ENCODE measurements around the gene LMOD1. TPM values are rescaled to one million over a fixed set of nuclear protein-coding genes. Genes with fewer than 3 reads are reported as not detected.

Gene LMOD1
- total RNA-seq, 1 experiment from 2014 or later, result not detected

DNA sequence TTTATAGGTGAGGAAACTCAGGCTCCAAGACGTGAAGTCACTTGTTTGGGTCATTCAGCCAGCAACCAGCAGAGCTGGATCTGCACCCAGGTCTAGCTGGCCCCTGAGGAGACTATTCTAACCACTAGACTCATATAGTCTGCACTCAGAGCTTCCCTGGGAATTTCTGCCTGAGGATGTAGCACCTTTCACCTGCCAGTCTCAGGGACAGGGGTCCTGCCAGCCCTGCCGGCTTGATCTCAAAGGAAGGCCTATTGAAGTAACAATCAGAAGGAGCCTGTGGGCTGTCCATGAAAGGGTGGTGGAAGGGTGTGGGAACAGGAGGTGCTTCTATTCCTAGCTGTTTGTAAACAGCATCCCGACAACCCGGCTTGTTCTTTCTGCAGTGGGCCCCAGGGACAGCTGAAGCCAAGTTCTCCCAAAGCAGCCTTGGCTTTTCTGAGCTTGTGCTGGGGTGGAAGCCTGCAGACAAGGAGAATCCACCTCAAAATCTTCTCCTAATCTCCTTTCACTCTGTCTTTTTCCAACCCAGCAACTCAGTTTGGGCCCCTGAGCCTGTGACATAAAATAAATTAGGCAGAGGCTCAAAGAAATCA is 7.8 kb downstream of the LMOD1 start:
- no peak overlapping the region for H3K4me3 ChIP-seq (ENCODE audit: low read depth, low read length, poor library complexity, severe bottlenecking)
- BruUV-seq (replicated peaks), result no TSS peak
- no peaks in the 10 kb centered on the region for H3K9me3 ChIP-seq (ENCODE audit: low read depth, low read length, poor library complexity, severe bottlenecking)
- no peak overlapping the region for H3K27ac ChIP-seq (ENCODE audit: low read depth, low read length, poor library complexity, severe bottlenecking)
- CTCF ChIA-PET, result no interaction called here
- H3K4me1 ChIP-seq (ENCODE audit: insufficient read depth, low read length, poor library complexity, severe bottlenecking), result no peaks in the 10 kb centered on the region
- DNase-seq (ENCODE audit: low spot score), result no peak
- intact Hi-C loops (cut with micrococcal nuclease; ENCODE audit: unreplicated experiment), result no loop called here
- TF ChIP-seq CTCF (conservative IDR thresholded peaks at IDR 0.05; ENCODE audit: low read depth, low read length) (no peak), EZH2 (IDR thresholded peaks at IDR 0.05; ENCODE audit: borderline replicate concordance, low read depth, low read length, poor library complexity, severe bottlenecking) (no peak)
- no peaks in the 10 kb centered on the region for H3K36me3 ChIP-seq (ENCODE audit: insufficient read depth, low read length, poor library complexity, severe bottlenecking)
- H3K27me3 ChIP-seq (replicated peaks; ENCODE audit: insufficient read depth, low read depth, low read length, poor library complexity), result no peaks in the 10 kb centered on the region
- POLR2A ChIA-PET (ENCODE audit: low non-redundant PET), result no interaction called here

- intact Hi-C loops (cut with micrococcal nuclease; ENCODE audit: unreplicated experiment), result no loop called here
- no TSS peak for BruUV-seq (replicated peaks)
- Histone ChIP-seq H3K9me3 (ENCODE audit: low read depth, low read length, poor library complexity, severe bottlenecking) (no peaks in the 10 kb centered on the region), H3K4me3 (ENCODE audit: low read depth, low read length, poor library complexity, severe bottlenecking) (no peak overlapping the region), H3K27me3 (replicated peaks; ENCODE audit: insufficient read depth, low read depth, low read length, poor library complexity) (no peaks in the 10 kb centered on the region), H3K27ac (ENCODE audit: low read depth, low read length, poor library complexity, severe bottlenecking) (no peak overlapping the region), H3K36me3 (ENCODE audit: insufficient read depth, low read length, poor library complexity, severe bottlenecking) (no peaks in the 10 kb centered on the region), H3K4me1 (ENCODE audit: insufficient read depth, low read length, poor library complexity, severe bottlenecking) (no peaks in the 10 kb centered on the region)
- TF ChIP-seq CTCF (conservative IDR thresholded peaks at IDR 0.05; ENCODE audit: low read depth, low read length), result no peak
- no peak for TF ChIP-seq EZH2 (IDR thresholded peaks at IDR 0.05; ENCODE audit: borderline replicate concordance, low read depth, low read length, poor library complexity, severe bottlenecking)
- CTCF ChIA-PET, result interaction anchor here (0.7 kb wide), 1 partner anchor 921 kb away, joined by 3 read pairs; no protein-coding TSS in a partner anchor
- POLR2A ChIA-PET (ENCODE audit: low non-redundant PET), result no interaction called here
- no peak for DNase-seq (ENCODE audit: low spot score)
Measured at GRCh38 chr1:201937624-201938213, 8.6 kb downstream of the LMOD1 start.

- intact Hi-C loops (cut with micrococcal nuclease; ENCODE audit: unreplicated experiment), result no loop called here
- Histone ChIP-seq H3K36me3 (ENCODE audit: insufficient read depth, low read length, poor library complexity, severe bottlenecking) (no peaks in the 10 kb centered on the region), H3K4me1 (ENCODE audit: insufficient read depth, low read length, poor library complexity, severe bottlenecking) (no peaks in the 10 kb centered on the region), H3K4me3 (ENCODE audit: low read depth, low read length, poor library complexity, severe bottlenecking) (no peak overlapping the region), H3K27ac (ENCODE audit: low read depth, low read length, poor library complexity, severe bottlenecking) (no peak overlapping the region), H3K27me3 (replicated peaks; ENCODE audit: insufficient read depth, low read depth, low read length, poor library complexity) (no peaks in the 10 kb centered on the region), H3K9me3 (ENCODE audit: low read depth, low read length, poor library complexity, severe bottlenecking) (no peaks in the 10 kb centered on the region)
- no peak for DNase-seq (ENCODE audit: low spot score)
- BruUV-seq (replicated peaks), result no TSS peak
- TF ChIP-seq CTCF (conservative IDR thresholded peaks at IDR 0.05; ENCODE audit: low read depth, low read length), result no peak
- TF ChIP-seq EZH2 (IDR thresholded peaks at IDR 0.05; ENCODE audit: borderline replicate concordance, low read depth, low read length, poor library complexity, severe bottlenecking), result no peak
- CTCF ChIA-PET, result no interaction called here
- POLR2A ChIA-PET (ENCODE audit: low non-redundant PET), result no interaction called here
Measured at GRCh38 chr1:201933840-201934430, 12.4 kb downstream of the LMOD1 start.
